HEK293 (cell line): ENCODE data around the gene MRPL48.

Experiments used
- CTCF ChIA-PET: fragments of 350-600 bp; formaldehyde crosslinking; extraction: SDS; loops from one replicate; lab custom pipeline; 2021; ENCODE audit warnings: antibody characterized with exemption; lab: Yijun Ruan, JAX
- POLR2A ChIA-PET: fragments of 300-600 bp; formaldehyde crosslinking; extraction: SDS; loops from one replicate; lab custom pipeline; 2020; ENCODE audit warnings: antibody characterized with exemption, inconsistent platforms; lab: Yijun Ruan, JAX
- H3K27ac ChIP-seq: fragments of 200-500 bp; sonication (Bioruptor generic); 2 replicates; pipeline ENCODE4 v1.5.1; 2014; ENCODE audit warnings: low read depth, low read length, control low read depth, inconsistent platforms; ENCODE audit errors: extremely low read depth
- H3K36me3 ChIP-seq, 2 experiments: fragments of 200-500 bp in 1 of 2; sonication (Bioruptor generic) in 1 of 2; 1 replicate in 1 of 2; 2 replicates in 1 of 2; pipeline ENCODE4 v1.5.1; 2014 to 2017; ENCODE audit warnings: inconsistent platforms in 2 of 2, low read length in 2 of 2; ENCODE audit not compliant: control insufficient read depth in 2 of 2, insufficient read depth in 1 of 2
- H3K4me1 ChIP-seq: fragments of 200-500 bp; sonication (Bioruptor generic); 2 replicates; pipeline ENCODE4 v1.5.1; 2014; ENCODE audit warnings: mild to moderate bottlenecking, low read length, inconsistent platforms; ENCODE audit not compliant: control insufficient read depth, insufficient read depth
- H3K4me3 ChIP-seq: 2 replicates; pipeline ENCODE4 v1.5.1; 2011; ENCODE audit warnings: low read depth, mild to moderate bottlenecking, control low read depth, low read length, moderate library complexity
- H3K9me3 ChIP-seq: fragments of 200-500 bp; sonication (Bioruptor generic); 2 replicates; pipeline ENCODE4 v1.5.1; 2014; ENCODE audit warnings: low read depth, low read length, inconsistent platforms; ENCODE audit not compliant: control insufficient read depth, insufficient read depth
- FEZF1 ChIP-seq: fragments of 450-650 bp; formaldehyde crosslinking; IDR thresholded peaks from 2 replicates; pipeline ENCODE4 v1.5.1; 2016; ENCODE audit warnings: missing biosample characterization, missing genetic modification characterization
- HOXD13 ChIP-seq: sonication (generic); formaldehyde crosslinking; IDR thresholded peaks from 2 replicates; pipeline ENCODE4 v1.8.0; 2022; ENCODE audit warnings: missing genetic modification reagents, borderline replicate concordance
- KLF10 ChIP-seq: fragments of 450-650 bp; IDR thresholded peaks from 2 replicates; pipeline ENCODE4 v1.5.1; 2018; ENCODE audit warnings: missing biosample characterization, mild to moderate bottlenecking, missing genetic modification characterization
- SCRT2 ChIP-seq: fragments of 450-650 bp; formaldehyde crosslinking; IDR thresholded peaks from 2 replicates; pipeline ENCODE4 v1.5.1; 2016; ENCODE audit warnings: missing biosample characterization, missing genetic modification characterization
- SP3 ChIP-seq: fragments of 450-650 bp; formaldehyde crosslinking; IDR thresholded peaks from 2 replicates; pipeline ENCODE4 v1.5.1; 2016; ENCODE audit warnings: missing biosample characterization, missing genetic modification characterization
- TCF7L2 ChIP-seq: IDR thresholded peaks from 2 replicates; pipeline ENCODE4 v1.6.1; 2011; ENCODE audit warnings: low read depth, mild to moderate bottlenecking, inconsistent platforms, low read length, moderate library complexity, borderline replicate concordance
- ZBTB17 ChIP-seq: fragments of 450-650 bp; formaldehyde crosslinking; IDR thresholded peaks from 2 replicates; pipeline ENCODE4 v1.5.1; 2016; ENCODE audit warnings: missing biosample characterization, missing genetic modification characterization
- ZNF175 ChIP-seq: fragments of 450-650 bp; formaldehyde crosslinking; IDR thresholded peaks from 2 replicates; pipeline ENCODE4 v1.5.1; 2016; ENCODE audit warnings: missing biosample characterization, missing genetic modification characterization
- ZNF202 ChIP-seq: fragments of 450-650 bp; formaldehyde crosslinking; IDR thresholded peaks from 2 replicates; pipeline ENCODE4 v1.5.1; 2016; ENCODE audit warnings: missing biosample characterization, missing genetic modification characterization, borderline replicate concordance
- ZNF24 ChIP-seq: fragments of 450-650 bp; formaldehyde crosslinking; IDR thresholded peaks from 2 replicates; pipeline ENCODE4 v1.5.1; 2016; ENCODE audit warnings: missing biosample characterization, missing genetic modification characterization
- ZNF248 ChIP-seq: fragments of 450-650 bp; formaldehyde crosslinking; IDR thresholded peaks from 2 replicates; pipeline ENCODE4 v1.5.1; 2017; ENCODE audit warnings: missing biosample characterization, missing genetic modification characterization
- ZNF274 ChIP-seq, 2 experiments: fragments of 200-500 bp in 1 of 2; fragments of 450-650 bp in 1 of 2; sonication (Bioruptor generic) in 1 of 2; formaldehyde crosslinking in 1 of 2; IDR thresholded peaks; 2 replicates each; pipeline versions ENCODE4 v1.5.1 to v1.6.1; 2014 to 2016; ENCODE audit warnings: borderline replicate concordance in 1 of 2, inconsistent platforms in 1 of 2, low read length in 1 of 2, missing biosample characterization in 1 of 2, missing genetic modification characterization in 1 of 2
- ZNF302 ChIP-seq: fragments of 450-650 bp; formaldehyde crosslinking; IDR thresholded peaks from 2 replicates; pipeline ENCODE4 v1.5.1; 2016; ENCODE audit warnings: missing biosample characterization, missing genetic modification characterization, low read depth
- ZNF426 ChIP-seq: fragments of 450-650 bp; formaldehyde crosslinking; IDR thresholded peaks from 2 replicates; pipeline ENCODE4 v1.5.1; 2017; ENCODE audit warnings: missing biosample characterization, missing genetic modification characterization, mild to moderate bottlenecking, inconsistent platforms, moderate library complexity
- ZNF488 ChIP-seq: fragments of 450-650 bp; formaldehyde crosslinking; IDR thresholded peaks from 2 replicates; pipeline ENCODE4 v1.5.1; 2016; ENCODE audit warnings: missing biosample characterization, missing genetic modification characterization
- ZNF529 ChIP-seq: fragments of 450-650 bp; formaldehyde crosslinking; IDR thresholded peaks from 2 replicates; pipeline ENCODE4 v1.5.1; 2017; ENCODE audit warnings: missing genetic modification characterization, missing biosample characterization; ENCODE audit not compliant: insufficient replicate concordance
- ZNF560 ChIP-seq: fragments of 450-650 bp; formaldehyde crosslinking; IDR thresholded peaks from 2 replicates; pipeline ENCODE4 v1.5.1; 2017; ENCODE audit warnings: missing biosample characterization, missing genetic modification characterization, borderline replicate concordance
- ZNF571 ChIP-seq: fragments of 450-650 bp; formaldehyde crosslinking; IDR thresholded peaks from 2 replicates; pipeline ENCODE4 v1.5.0; 2017; ENCODE audit warnings: missing biosample characterization, missing genetic modification characterization
- ZNF585B ChIP-seq: fragments of 450-650 bp; formaldehyde crosslinking; IDR thresholded peaks from 2 replicates; pipeline ENCODE4 v1.5.1; 2016; ENCODE audit warnings: missing biosample characterization, missing genetic modification characterization
- ZNF664 ChIP-seq: fragments of 450-650 bp; formaldehyde crosslinking; IDR thresholded peaks from 2 replicates; pipeline ENCODE4 v1.5.1; 2016; ENCODE audit warnings: missing biosample characterization, missing genetic modification characterization
- ZNF776 ChIP-seq: fragments of 450-650 bp; formaldehyde crosslinking; IDR thresholded peaks from 2 replicates; pipeline ENCODE4 v1.5.0; 2017; ENCODE audit warnings: missing biosample characterization, missing genetic modification characterization, borderline replicate concordance
- ZNF792 ChIP-seq: fragments of 450-650 bp; formaldehyde crosslinking; IDR thresholded peaks from 2 replicates; pipeline ENCODE4 v1.5.1; 2016; ENCODE audit warnings: missing biosample characterization, missing genetic modification characterization
- TF ChIP-seq, protein P1 (sequence below): fragments of 450-650 bp; formaldehyde crosslinking; IDR thresholded peaks from 2 replicates; pipeline ENCODE4 v1.5.1; 2016; ENCODE audit warnings: missing biosample characterization, missing genetic modification characterization
- TF ChIP-seq, protein P2 (sequence below): fragments of 450-650 bp; IDR thresholded peaks from 2 replicates; pipeline ENCODE4 v1.5.1; 2018; ENCODE audit warnings: missing biosample characterization, mild to moderate bottlenecking, missing genetic modification characterization
- TF ChIP-seq, protein P3 (sequence below): fragments of 450-650 bp; formaldehyde crosslinking; IDR thresholded peaks from 2 replicates; pipeline ENCODE4 v1.5.0; 2017; ENCODE audit warnings: missing biosample characterization, missing genetic modification characterization, borderline replicate concordance
- TF ChIP-seq, protein P4 (sequence below): fragments of 450-650 bp; formaldehyde crosslinking; IDR thresholded peaks from 2 replicates; pipeline ENCODE4; 2016; ENCODE audit warnings: missing biosample characterization, missing genetic modification characterization

The MRPL48 gene

GRCh38 chr11:73747762-73748161, 39.9 kb upstream of the MRPL48 start:
- no peaks in the 10 kb centered on the region for H3K9me3 ChIP-seq
- TF ChIP-seq SP3 (tag by site-specific recombination) (no peak), ZNF426 (tag by site-specific recombination) (no peak), ZNF585B (tag by site-specific recombination) (no peak), ZNF664 (tag by site-specific recombination) (no peak), KLF10 (tag by site-specific recombination) (no peak), ZNF202 (tag by site-specific recombination) (no peak), ZNF175 (no peak), ZNF560 (tag by site-specific recombination) (no peak), ZBTB17 (no peak), ZNF571 (tag by site-specific recombination) (no peak), ZNF488 (tag by site-specific recombination) (no peak), HOXD13 (CRISPR knock-in tag) (no peak), FEZF1 (tag by site-specific recombination) (no peak), ZNF792 (tag by site-specific recombination) (no peak)
- TF ChIP-seq, protein P1, sequence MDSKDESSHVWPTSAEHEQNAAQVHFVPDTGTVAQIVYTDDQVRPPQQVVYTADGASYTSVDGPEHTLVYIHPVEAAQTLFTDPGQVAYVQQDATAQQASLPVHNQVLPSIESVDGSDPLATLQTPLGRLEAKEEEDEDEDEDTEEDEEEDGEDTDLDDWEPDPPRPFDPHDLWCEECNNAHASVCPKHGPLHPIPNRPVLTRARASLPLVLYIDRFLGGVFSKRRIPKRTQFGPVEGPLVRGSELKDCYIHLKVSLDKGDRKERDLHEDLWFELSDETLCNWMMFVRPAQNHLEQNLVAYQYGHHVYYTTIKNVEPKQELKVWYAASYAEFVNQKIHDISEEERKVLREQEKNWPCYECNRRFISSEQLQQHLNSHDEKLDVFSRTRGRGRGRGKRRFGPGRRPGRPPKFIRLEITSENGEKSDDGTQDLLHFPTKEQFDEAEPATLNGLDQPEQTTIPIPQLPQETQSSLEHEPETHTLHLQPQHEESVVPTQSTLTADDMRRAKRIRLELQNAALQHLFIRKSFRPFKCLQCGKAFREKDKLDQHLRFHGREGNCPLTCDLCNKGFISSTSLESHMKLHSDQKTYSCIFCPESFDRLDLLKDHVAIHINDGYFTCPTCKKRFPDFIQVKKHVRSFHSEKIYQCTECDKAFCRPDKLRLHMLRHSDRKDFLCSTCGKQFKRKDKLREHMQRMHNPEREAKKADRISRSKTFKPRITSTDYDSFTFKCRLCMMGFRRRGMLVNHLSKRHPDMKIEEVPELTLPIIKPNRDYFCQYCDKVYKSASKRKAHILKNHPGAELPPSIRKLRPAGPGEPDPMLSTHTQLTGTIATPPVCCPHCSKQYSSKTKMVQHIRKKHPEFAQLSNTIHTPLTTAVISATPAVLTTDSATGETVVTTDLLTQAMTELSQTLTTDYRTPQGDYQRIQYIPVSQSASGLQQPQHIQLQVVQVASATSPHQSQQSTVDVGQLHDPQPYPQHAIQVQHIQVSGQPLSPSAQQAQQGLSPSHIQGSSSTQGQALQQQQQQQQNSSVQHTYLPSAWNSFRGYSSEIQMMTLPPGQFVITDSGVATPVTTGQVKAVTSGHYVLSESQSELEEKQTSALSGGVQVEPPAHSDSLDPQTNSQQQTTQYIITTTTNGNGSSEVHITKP (tag by site-specific recombination): no peak
- TF ChIP-seq, protein P2, sequence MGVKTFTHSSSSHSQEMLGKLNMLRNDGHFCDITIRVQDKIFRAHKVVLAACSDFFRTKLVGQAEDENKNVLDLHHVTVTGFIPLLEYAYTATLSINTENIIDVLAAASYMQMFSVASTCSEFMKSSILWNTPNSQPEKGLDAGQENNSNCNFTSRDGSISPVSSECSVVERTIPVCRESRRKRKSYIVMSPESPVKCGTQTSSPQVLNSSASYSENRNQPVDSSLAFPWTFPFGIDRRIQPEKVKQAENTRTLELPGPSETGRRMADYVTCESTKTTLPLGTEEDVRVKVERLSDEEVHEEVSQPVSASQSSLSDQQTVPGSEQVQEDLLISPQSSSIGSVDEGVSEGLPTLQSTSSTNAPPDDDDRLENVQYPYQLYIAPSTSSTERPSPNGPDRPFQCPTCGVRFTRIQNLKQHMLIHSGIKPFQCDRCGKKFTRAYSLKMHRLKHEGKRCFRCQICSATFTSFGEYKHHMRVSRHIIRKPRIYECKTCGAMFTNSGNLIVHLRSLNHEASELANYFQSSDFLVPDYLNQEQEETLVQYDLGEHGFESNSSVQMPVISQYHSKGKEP (tag by site-specific recombination): no peak
- TF ChIP-seq, all 188 proteins: peak for 0
- no peaks in the 10 kb centered on the region for H3K4me1 ChIP-seq
- no peaks in the 10 kb centered on the region for H3K36me3 ChIP-seq
- H3K27ac ChIP-seq: no peak overlapping the region
- CTCF ChIA-PET: interaction anchor here (0.5 to 1.0 kb wide), 3 partner anchors 10 to 1910 kb away, joined by 3 to 5 read pairs (median 3); no protein-coding TSS in a partner anchor
- POLR2A ChIA-PET: no interaction called here
- H3K4me3 ChIP-seq: no peak overlapping the region

DNA sequence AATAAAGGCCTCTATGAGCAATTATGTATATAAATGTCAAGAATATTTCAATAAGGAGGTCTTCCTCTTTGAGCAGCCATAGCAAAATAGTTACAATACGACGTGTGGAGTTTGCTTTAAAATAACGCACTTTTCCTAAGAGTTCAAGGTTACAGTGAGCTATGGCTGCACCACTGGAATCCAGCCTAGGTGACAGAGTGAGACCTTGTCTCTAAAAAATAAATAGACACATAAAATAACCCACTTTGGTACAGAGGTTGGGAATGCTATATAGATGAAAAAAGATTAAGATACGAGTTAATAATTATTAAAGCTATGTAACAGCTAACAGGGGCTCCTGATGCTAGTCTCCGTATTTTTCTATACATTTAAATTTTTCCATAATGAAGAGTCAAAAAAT, 39.4 kb upstream of the MRPL48 start:
- Histone ChIP-seq H3K36me3 (no peaks in the 10 kb centered on the region), H3K9me3 (no peaks in the 10 kb centered on the region), H3K4me1 (no peaks in the 10 kb centered on the region), H3K4me3 (no peak overlapping the region), H3K27ac (no peak overlapping the region)
- POLR2A ChIA-PET: no interaction called here
- CTCF ChIA-PET: interaction anchor here (0.5 to 1.0 kb wide), 4 partner anchors 10 to 1910 kb away, joined by 3 to 5 read pairs (median 3); no protein-coding TSS in a partner anchor
- TF ChIP-seq ZNF274 (IDR thresholded peaks at IDR 0.05; ENCODE audit: low read length) (no peak), ZNF274 (tag by site-specific recombination; IDR thresholded peaks at IDR 0.05; ENCODE audit: borderline replicate concordance) (no peak), ZNF776 (no peak), ZNF24 (tag by site-specific recombination) (no peak), KLF10 (tag by site-specific recombination) (no peak), ZNF248 (tag by site-specific recombination) (no peak), TCF7L2 (no peak), ZNF529 (tag by site-specific recombination) (no peak), ZNF302 (tag by site-specific recombination) (no peak), SCRT2 (tag by site-specific recombination) (no peak)
- TF ChIP-seq, protein P3, sequence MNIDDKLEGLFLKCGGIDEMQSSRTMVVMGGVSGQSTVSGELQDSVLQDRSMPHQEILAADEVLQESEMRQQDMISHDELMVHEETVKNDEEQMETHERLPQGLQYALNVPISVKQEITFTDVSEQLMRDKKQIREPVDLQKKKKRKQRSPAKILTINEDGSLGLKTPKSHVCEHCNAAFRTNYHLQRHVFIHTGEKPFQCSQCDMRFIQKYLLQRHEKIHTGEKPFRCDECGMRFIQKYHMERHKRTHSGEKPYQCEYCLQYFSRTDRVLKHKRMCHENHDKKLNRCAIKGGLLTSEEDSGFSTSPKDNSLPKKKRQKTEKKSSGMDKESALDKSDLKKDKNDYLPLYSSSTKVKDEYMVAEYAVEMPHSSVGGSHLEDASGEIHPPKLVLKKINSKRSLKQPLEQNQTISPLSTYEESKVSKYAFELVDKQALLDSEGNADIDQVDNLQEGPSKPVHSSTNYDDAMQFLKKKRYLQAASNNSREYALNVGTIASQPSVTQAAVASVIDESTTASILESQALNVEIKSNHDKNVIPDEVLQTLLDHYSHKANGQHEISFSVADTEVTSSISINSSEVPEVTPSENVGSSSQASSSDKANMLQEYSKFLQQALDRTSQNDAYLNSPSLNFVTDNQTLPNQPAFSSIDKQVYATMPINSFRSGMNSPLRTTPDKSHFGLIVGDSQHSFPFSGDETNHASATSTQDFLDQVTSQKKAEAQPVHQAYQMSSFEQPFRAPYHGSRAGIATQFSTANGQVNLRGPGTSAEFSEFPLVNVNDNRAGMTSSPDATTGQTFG (tag by site-specific recombination): no peak
- TF ChIP-seq, protein P4, sequence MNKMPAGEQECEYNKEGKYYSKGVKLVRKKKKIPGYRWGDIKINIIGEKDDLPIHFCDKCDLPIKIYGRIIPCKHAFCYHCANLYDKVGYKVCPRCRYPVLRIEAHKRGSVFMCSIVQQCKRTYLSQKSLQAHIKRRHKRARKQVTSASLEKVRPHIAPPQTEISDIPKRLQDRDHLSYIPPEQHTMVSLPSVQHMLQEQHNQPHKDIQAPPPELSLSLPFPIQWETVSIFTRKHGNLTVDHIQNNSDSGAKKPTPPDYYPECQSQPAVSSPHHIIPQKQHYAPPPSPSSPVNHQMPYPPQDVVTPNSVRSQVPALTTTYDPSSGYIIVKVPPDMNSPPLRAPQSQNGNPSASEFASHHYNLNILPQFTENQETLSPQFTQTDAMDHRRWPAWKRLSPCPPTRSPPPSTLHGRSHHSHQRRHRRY (tag by site-specific recombination): no peak
